H1 (cell line): Measurements from ENCODE around the gene VHLL. TPM values are rescaled to one million over a fixed set of nuclear protein-coding genes. Genes with fewer than 3 reads are reported as not detected.

ENCODE experiments used
- CTCF ChIA-PET: fragments of 300-600 bp; sonication (Branson Sonifier 250); formaldehyde crosslinking; loops from one replicate; lab custom pipeline; 2021; ENCODE audit not compliant: partially characterized antibody; lab: Charles Lee
- POLR2A ChIA-PET: fragments of 300-600 bp; sonication (Branson Sonifier 250); formaldehyde crosslinking; loops from one replicate; lab custom pipeline; 2021; ENCODE audit warnings: inconsistent platforms; ENCODE audit not compliant: partially characterized antibody; lab: Charles Lee
- DNase-seq, 2 experiments: peaks; one replicate each; pipeline versions ENCODE4 v3.0.0 to v3.0.0-alpha.2; 2010 to 2022; ENCODE audit warnings: low spot score in 2 of 2, low read depth in 1 of 2, mixed read lengths in 1 of 2
- FAIRE-seq: peaks from 2 replicates; lab custom pipeline; 2011; peaks lifted over from hg19 to GRCh38; lab: Jason Lieb, UNC
- H2AFZ ChIP-seq: 2 replicates; pipeline ENCODE4 v1.8.1; 2012; ENCODE audit warnings: low read length, inconsistent platforms
- H2AK5ac ChIP-seq: 2 replicates; pipeline ENCODE4 v1.6.1; 2013; ENCODE audit warnings: low read depth, low read length
- H2BK120ac ChIP-seq: replicated peaks from 2 replicates; pipeline ENCODE3; 2013; ENCODE audit warnings: low read depth, low read length, inconsistent platforms
- H2BK12ac ChIP-seq: 2 replicates; pipeline ENCODE4 v1.6.1; 2013; ENCODE audit warnings: low read depth, low read length
- H2BK15ac ChIP-seq: 2 replicates; pipeline ENCODE4 v1.6.1; 2013; ENCODE audit warnings: low read length
- H2BK20ac ChIP-seq: 2 replicates; pipeline ENCODE4 v1.6.1; 2013; ENCODE audit warnings: low read length
- H2BK5ac ChIP-seq: 2 replicates; pipeline ENCODE4 v1.6.1; 2013; ENCODE audit warnings: low read depth, low read length
- H3K14ac ChIP-seq: 2 replicates; pipeline ENCODE4 v1.6.1; 2013; ENCODE audit warnings: inconsistent platforms; ENCODE audit not compliant: insufficient read length
- H3K18ac ChIP-seq: 2 replicates; pipeline ENCODE4 v1.6.1; 2013; ENCODE audit warnings: low read length; ENCODE audit errors: extremely low read depth
- H3K23ac ChIP-seq: 2 replicates; pipeline ENCODE4 v1.6.1; 2013; ENCODE audit warnings: inconsistent platforms; ENCODE audit not compliant: insufficient read length
- H3K23me2 ChIP-seq: 2 replicates; pipeline ENCODE4 v1.6.1; 2013; ENCODE audit warnings: low read depth, low read length
- H3K27ac ChIP-seq: 2 replicates; pipeline ENCODE4 v1.6.1; 2011; ENCODE audit warnings: low read depth, low read length, inconsistent platforms
- H3K27me3 ChIP-seq, 4 experiments: replicated peaks in 1 of 4; 1 replicate in 1 of 4; 2 replicates in 3 of 4; pipeline versions ENCODE4 v1.6.1 to v1.8.1; 2011 to 2013; ENCODE audit warnings: low read length in 3 of 4, mild to moderate bottlenecking in 3 of 4, inconsistent platforms in 2 of 4, mixed read lengths in 2 of 4, moderate library complexity in 1 of 4; ENCODE audit not compliant: control insufficient read depth in 3 of 4, insufficient read depth in 3 of 4; ENCODE audit errors: extremely low read depth in 1 of 4
- H3K36me3 ChIP-seq, 4 experiments: 2 replicates each; pipeline versions ENCODE4 v1.6.1 to v1.8.1; 2011 to 2013; ENCODE audit warnings: mild to moderate bottlenecking in 4 of 4, low read length in 3 of 4, moderate library complexity in 2 of 4, control low read depth in 1 of 4, inconsistent platforms in 1 of 4; ENCODE audit not compliant: insufficient read depth in 4 of 4, control insufficient read depth in 2 of 4
- H3K4ac ChIP-seq: replicated peaks from 2 replicates; pipeline ENCODE3; 2013; ENCODE audit warnings: low read length, low read depth, mixed read lengths, inconsistent platforms; ENCODE audit not compliant: insufficient read length
- H3K4me1 ChIP-seq, 4 experiments: replicated peaks in 1 of 4; 1 replicate in 1 of 4; 2 replicates in 3 of 4; pipeline versions ENCODE4 v1.6.1 to v1.8.1; 2011 to 2013; ENCODE audit warnings: low read length in 3 of 4, inconsistent platforms in 2 of 4, mixed read lengths in 1 of 4; ENCODE audit not compliant: insufficient read depth in 4 of 4, control insufficient read depth in 3 of 4
- H3K4me2 ChIP-seq, 2 experiments: 2 replicates each; pipeline versions ENCODE4 v1.6.1 to v1.8.1; 2011 to 2013; ENCODE audit warnings: low read depth in 2 of 2, low read length in 2 of 2, control low read depth in 1 of 2, inconsistent platforms in 1 of 2, mild to moderate bottlenecking in 1 of 2; ENCODE audit not compliant: insufficient read depth in 1 of 2
- H3K4me3 ChIP-seq, 4 experiments: fragments of 200-600, 300-600 bp in 1 of 4; sonication (generic), shearing (Covaris generic), sonication (Bioruptor Twin) in 1 of 4; 2 replicates each; pipeline versions ENCODE4 v1.5.1 to v1.8.1; 2011 to 2016; ENCODE audit warnings: low read length in 4 of 4, low read depth in 3 of 4, control low read depth in 2 of 4, inconsistent platforms in 2 of 4, mild to moderate bottlenecking in 2 of 4, mixed read lengths in 1 of 4, moderate library complexity in 1 of 4; ENCODE audit not compliant: insufficient read depth in 2 of 4; ENCODE audit errors: extremely low read depth in 1 of 4
- H3K56ac ChIP-seq: replicated peaks from 2 replicates; pipeline ENCODE3; 2013; ENCODE audit warnings: low read depth, mild to moderate bottlenecking, mixed read lengths, low read length, inconsistent platforms; ENCODE audit not compliant: insufficient read length
- H3K79me1 ChIP-seq: 2 replicates; pipeline ENCODE4 v1.6.1; 2013; ENCODE audit warnings: low read depth, low read length, control low read depth
- H3K79me2 ChIP-seq, 2 experiments: 2 replicates each; pipeline versions ENCODE4 v1.6.1 to v1.8.1; 2012 to 2013; ENCODE audit warnings: low read length in 2 of 2, mild to moderate bottlenecking in 2 of 2, inconsistent platforms in 1 of 2; ENCODE audit not compliant: insufficient read depth in 2 of 2, control insufficient read depth in 1 of 2
- H3K9ac ChIP-seq, 4 experiments: replicated peaks in 1 of 4; 1 replicate in 1 of 4; 2 replicates in 3 of 4; pipeline versions ENCODE4 v1.6.1 to v1.8.1; 2011 to 2013; ENCODE audit warnings: low read depth in 3 of 4, low read length in 3 of 4, control low read depth in 2 of 4, mild to moderate bottlenecking in 2 of 4, moderate library complexity in 2 of 4, inconsistent platforms in 1 of 4; ENCODE audit errors: extremely low read depth in 1 of 4
- H3K9me3 ChIP-seq, 2 experiments: 2 replicates each; pipeline versions ENCODE4 v1.6.1 to v1.8.1; 2012 to 2013; ENCODE audit warnings: mild to moderate bottlenecking in 2 of 2, moderate library complexity in 2 of 2, control low read depth in 1 of 2, inconsistent platforms in 1 of 2, low read depth in 1 of 2, low read length in 1 of 2, mixed read lengths in 1 of 2; ENCODE audit not compliant: insufficient read depth in 2 of 2
- H4K20me1 ChIP-seq, 2 experiments: replicated peaks in 1 of 2; 2 replicates each; pipeline versions ENCODE3 to v1.8.1; 2011 to 2013; ENCODE audit warnings: inconsistent platforms in 2 of 2, low read length in 2 of 2, mild to moderate bottlenecking in 1 of 2; ENCODE audit not compliant: insufficient read depth in 2 of 2, control insufficient read depth in 1 of 2
- H4K5ac ChIP-seq: 2 replicates; pipeline ENCODE4 v1.6.1; 2013; ENCODE audit warnings: low read length, low read depth, mixed read lengths, inconsistent platforms; ENCODE audit not compliant: insufficient read length
- H4K8ac ChIP-seq: 2 replicates; pipeline ENCODE4 v1.8.0; 2013; ENCODE audit warnings: mild to moderate bottlenecking, moderate library complexity, low read length, inconsistent platforms; ENCODE audit not compliant: insufficient read depth; ENCODE audit errors: extremely low read depth
- H4K91ac ChIP-seq: replicated peaks from 2 replicates; pipeline ENCODE3; 2013; ENCODE audit warnings: low read length, mixed read lengths, inconsistent platforms; ENCODE audit not compliant: insufficient read length
- CTCF ChIP-seq, 3 experiments: IDR thresholded peaks; 1 replicate in 2 of 3; 2 replicates in 1 of 3; pipeline versions ENCODE4 v1.5.1 to v1.6.1; 2011; ENCODE audit warnings: low read length in 3 of 3, mild to moderate bottlenecking in 3 of 3, inconsistent platforms in 2 of 3, low read depth in 1 of 3, moderate library complexity in 1 of 3; ENCODE audit not compliant: insufficient read depth in 1 of 3; ENCODE audit errors: control extremely low read depth in 1 of 3
- HDAC2 ChIP-seq, 2 experiments: fragments of 300-600 bp in 1 of 2; sonication (generic) in 1 of 2; IDR thresholded peaks; 2 replicates each; pipeline ENCODE4 v1.6.1; 2011 to 2012; ENCODE audit warnings: low read depth in 2 of 2, low read length in 2 of 2, mild to moderate bottlenecking in 2 of 2, moderate library complexity in 2 of 2, borderline replicate concordance in 1 of 2, inconsistent platforms in 1 of 2
- KDM1A ChIP-seq: fragments of 200-600, 300-600 bp; sonication (generic); IDR thresholded peaks from 2 replicates; pipeline ENCODE4 v1.7.1; 2016; ENCODE audit warnings: mild to moderate bottlenecking, low read length, borderline replicate concordance
- RAD21 ChIP-seq, 2 experiments: IDR thresholded peaks in 1 of 2; conservative IDR thresholded peaks in 1 of 2; 2 replicates each; pipeline ENCODE4 v1.6.1; 2011; ENCODE audit warnings: low read depth in 2 of 2, low read length in 2 of 2, improper control_type of control experiment in 1 of 2, inconsistent platforms in 1 of 2, mild to moderate bottlenecking in 1 of 2, moderate library complexity in 1 of 2
- whole genome bisulfite sequencing, 2 experiments: shearing (Covaris generic) in 1 of 2; methylation state at CpG; one replicate each; pipeline versions ENCODE4 v1.1.6 to v1.1.7; 2013 to 2015; ENCODE audit warnings: low lambda C conversion rate in 2 of 2, mixed read lengths in 2 of 2, inconsistent platforms in 1 of 2, low coverage in 1 of 2, missing lambda C conversion rate in 1 of 2; ENCODE audit not compliant: insufficient replicate concordance in 2 of 2, insufficient coverage in 1 of 2, insufficient read length in 1 of 2; ENCODE audit errors: extremely low coverage in 1 of 2, missing lambda C conversion rate in 1 of 2; 5-methylcytosine and 5-hydroxymethylcytosine counted together
- polyA plus RNA-seq, 7 experiments: library from polyadenylated mRNA; depleted of rRNA in 3 of 7; stranded (reverse) in 5 of 7; unstranded in 2 of 7; fragments of >200 nt in 5 of 7; fragments of 200-250 nt in 2 of 7; gene quantifications; 1 replicate in 5 of 7; 2 replicates in 1 of 7; 4 replicates in 1 of 7; pipeline versions ENCODE4 v1.2.1 to v1.2.3, GENCODE V29; 2011 to 2013; ENCODE audit warnings: missing spikeins in 2 of 7, mixed read lengths in 2 of 7
- total RNA-seq: library from RNA; stranded (reverse); fragmentation: NEBNext Ultra II Directional; extraction: Animal tissue kit (Norgen Biotek cat#: 25700); gene quantifications from 2 replicates; pipeline ENCODE4 v1.2.1, GENCODE V29; 2021

VHLL gene
- total and polyA plus RNA-seq, 2 of the 8 experiments (the other 6 are each of a cell fraction or from before 2014, with no cell fraction given): not detected

DNA sequence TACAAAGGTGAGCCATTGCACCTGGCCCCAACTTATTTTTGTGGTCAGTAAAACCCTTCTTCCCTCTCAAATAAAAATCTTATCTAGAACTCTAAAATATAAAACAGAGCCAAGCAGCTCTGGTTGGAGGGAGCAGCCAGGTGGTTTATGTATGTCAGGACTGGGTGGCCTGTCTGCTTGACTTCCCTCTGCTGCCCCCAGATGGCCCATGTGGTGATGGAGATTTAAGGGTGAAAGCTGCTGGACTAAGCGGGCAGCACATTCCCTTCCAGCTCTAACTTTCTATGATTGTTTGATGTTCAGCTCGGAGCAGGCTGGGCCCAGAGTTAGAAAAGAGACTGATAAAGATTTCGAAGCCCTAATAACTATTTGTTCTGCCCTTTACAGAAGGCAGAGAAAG, 39.3 kb downstream of the VHLL start:
- CTCF ChIA-PET: interaction anchor here (0.7 to 47.2 kb wide), 15 partner anchors 8 to 168 kb away, joined by 3 to 1265 read pairs (median 5); partner anchors contain the start of genes BGLAP, PAQR6 and SEMA4A
- no peak overlapping the region for H3K9ac ChIP-seq
- H4K5ac ChIP-seq: no peak overlapping the region
- H3K9me3 ChIP-seq: no peaks in the 10 kb centered on the region
- H3K4me1 ChIP-seq: no peaks in the 10 kb centered on the region
- H3K4me3 ChIP-seq: no peak overlapping the region
- H3K56ac ChIP-seq: no peak overlapping the region
- no peak overlapping the region for H2BK15ac ChIP-seq
- no peak overlapping the region for H4K91ac ChIP-seq
- WGBS, 2 experiments: 90% methylated on average over 3 of the region's 3 CpGs; no CpG with 5 or more reads in 1 of the 2 experiments
- no peak overlapping the region for H4K8ac ChIP-seq
- no peak overlapping the region for H2BK12ac ChIP-seq
- H3K79me1 ChIP-seq: no peaks in the 10 kb centered on the region; the same call in 1 of the 2 replicates
- no peak overlapping the region for H3K14ac ChIP-seq
- H3K27ac ChIP-seq: no peak overlapping the region
- no peak overlapping the region for H3K23ac ChIP-seq
- H3K18ac ChIP-seq: no peak overlapping the region
- no peak overlapping the region for H3K4ac ChIP-seq
- POLR2A ChIA-PET: interaction anchor here (0.8 to 5.3 kb wide), 15 partner anchors 7 to 67 kb away, joined by 3 to 30 read pairs (median 4); partner anchors contain the start of genes PAQR6, PMF1 and SMG5
- no peak overlapping the region for H2BK120ac ChIP-seq
- H2AFZ ChIP-seq: no peak overlapping the region
- TF ChIP-seq CTCF (IDR thresholded peaks at IDR 0.05; ENCODE audit: control extremely low read depth in 1 of 3, insufficient read depth in 1 of 3, low read depth in 1 of 3, low read length in 3 of 3) (peak; percentile 20 to 42 (median 33); a peak in 2 of 4 replicates), RAD21 (IDR thresholded peaks at IDR 0.05 in 1 of 2, conservative IDR thresholded peaks at IDR 0.05 in 1 of 2; ENCODE audit: low read depth in 2 of 2, low read length in 2 of 2) (peak in 1 of 2 experiments; percentile 24; a peak in 1 of 4 replicates), HDAC2 (IDR thresholded peaks at IDR 0.05; ENCODE audit: borderline replicate concordance in 1 of 2, low read depth in 2 of 2, low read length in 2 of 2) (no peak), KDM1A (no peak)
- TF ChIP-seq, all 59 proteins: peak for 2
- Histone ChIP-seq H3K4me2 (no peak overlapping the region), H3K27me3 (no peaks in the 10 kb centered on the region), H3K36me3 (peaks cover 52 to 84% (median 75%) of the 10 kb centered on the region in 4 experiments), H2AK5ac (no peak overlapping the region), H4K20me1 (peaks cover 0 to 3% of the 10 kb centered on the region in 2 experiments), H3K23me2 (no peaks in the 10 kb centered on the region), H2BK20ac (no peak overlapping the region), H2BK5ac (no peak overlapping the region), H3K79me2 (no peaks in the 10 kb centered on the region)
- DNase-seq (no peak), FAIRE-seq (no peak)
